GM21423 (cell line): Measurements from ENCODE around the gene LIX1.

Source experiments
- ATAC-seq: cut with Tn5 transposase; IDR thresholded peaks from one replicate; pipeline ENCODE4 v1.9.1; 2021; ENCODE audit warnings: mild to moderate bottlenecking, moderate library complexity; ENCODE audit not compliant: unreplicated experiment

Gene LIX1

DNA sequence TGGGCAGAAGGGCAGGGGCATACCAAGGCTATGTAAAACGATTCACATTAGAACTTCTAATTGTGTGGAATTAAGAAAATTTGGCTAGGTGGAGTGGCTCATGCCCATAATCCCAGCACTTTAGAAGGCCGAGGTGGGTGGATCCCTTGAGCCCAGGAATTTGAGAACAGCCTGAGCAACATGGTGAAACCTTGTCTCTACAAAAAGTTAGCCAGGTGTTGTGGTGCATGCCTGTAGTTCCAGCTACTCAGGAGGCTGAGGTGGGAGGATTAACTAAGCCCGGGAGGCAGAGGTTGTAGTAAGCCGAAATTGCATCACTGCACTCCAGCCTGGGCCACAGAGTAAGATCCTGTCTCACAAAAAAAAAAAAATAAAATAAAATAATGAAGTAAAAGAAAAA is 65.2 kb downstream of the LIX1 start:
- ATAC-seq, result no peak

DNA sequence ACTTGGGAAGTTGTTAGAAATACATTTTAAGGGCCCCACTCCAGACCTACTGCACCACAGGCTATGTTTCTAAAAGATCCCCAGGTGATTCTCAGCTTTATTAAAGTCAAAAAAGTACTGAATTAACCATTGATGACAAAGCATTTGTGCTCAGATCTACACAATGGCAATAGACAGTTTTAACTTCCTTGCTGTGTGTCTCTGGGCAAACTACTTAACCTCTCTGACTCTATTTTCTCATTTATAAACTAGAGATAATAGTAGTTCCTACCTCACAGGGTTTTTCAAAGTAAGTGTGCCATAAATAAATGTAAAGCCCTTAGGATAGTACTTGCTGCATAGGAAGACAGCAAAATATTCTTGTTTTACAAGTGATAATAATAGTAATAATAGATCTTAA is 66.3 kb downstream of the LIX1 start:
- no peak for ATAC-seq

DNA sequence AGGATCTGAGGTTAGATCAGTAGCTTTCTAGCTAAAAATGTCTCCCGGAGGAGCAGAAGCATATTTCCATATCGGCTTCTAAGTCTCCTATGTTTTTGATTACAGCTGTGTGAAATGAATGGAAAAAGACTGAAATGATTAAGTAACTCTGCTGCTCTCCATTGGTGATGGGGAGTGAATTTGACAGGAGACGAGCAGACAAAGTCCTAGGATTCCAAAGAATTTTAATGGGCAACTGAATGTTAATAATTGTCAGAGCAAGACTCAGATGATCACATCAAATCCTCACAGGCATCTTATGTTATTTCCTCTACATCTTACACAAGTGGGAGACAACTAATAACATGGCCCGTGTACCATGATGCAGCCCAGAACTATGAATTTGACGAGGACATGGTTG is 66.8 kb downstream of the LIX1 start:
- no peak for ATAC-seq

DNA sequence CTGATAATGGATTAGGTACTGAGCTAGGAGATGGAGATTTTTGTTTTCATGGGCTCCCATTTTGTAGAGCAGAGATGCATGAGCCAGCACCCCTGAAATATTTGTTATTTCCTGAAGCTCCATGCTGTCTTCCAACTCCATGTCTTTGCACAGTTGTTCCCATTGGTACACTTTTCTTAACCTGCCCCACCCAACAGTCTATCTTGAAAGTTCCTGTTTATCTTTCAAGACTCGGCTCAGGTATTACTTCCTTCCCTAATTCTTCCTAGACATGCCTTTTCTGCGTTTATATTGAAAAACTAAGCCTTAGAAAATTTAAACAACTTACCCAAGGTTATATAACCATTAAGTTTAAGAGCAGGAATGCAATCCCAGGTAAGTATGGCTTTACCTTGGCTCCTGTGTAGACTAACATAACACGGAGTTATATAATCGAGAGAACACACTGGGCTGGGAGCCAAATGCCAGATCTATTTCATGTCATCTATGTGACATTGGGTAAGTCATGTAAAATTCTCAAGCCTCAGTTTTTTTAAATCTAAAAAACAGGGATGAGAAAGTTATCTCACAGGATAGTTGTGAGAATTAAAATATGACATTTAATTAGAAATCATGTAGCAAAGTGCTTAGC is 67.4 kb downstream of the LIX1 start:
- no peak for ATAC-seq

DNA sequence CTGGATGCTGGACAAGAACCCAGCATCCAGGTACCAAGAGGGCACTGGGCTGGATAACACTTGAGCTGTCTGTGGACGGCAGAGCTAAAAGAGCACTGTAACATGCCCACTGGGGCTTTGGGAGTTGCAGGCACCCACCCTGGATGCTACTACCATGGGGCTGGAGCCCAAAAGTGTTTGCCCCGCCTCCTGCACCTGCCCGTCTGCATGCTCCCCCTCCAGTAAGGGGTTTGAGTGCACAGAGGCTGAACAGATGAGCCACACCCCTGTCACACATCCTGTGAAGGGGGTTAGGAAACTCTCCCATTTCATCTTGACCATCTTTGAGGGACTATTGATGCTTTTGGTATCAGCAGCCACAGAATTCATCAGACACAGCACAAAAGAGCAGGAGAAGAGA is 69.0 kb downstream of the LIX1 start:
- no peak for ATAC-seq

DNA sequence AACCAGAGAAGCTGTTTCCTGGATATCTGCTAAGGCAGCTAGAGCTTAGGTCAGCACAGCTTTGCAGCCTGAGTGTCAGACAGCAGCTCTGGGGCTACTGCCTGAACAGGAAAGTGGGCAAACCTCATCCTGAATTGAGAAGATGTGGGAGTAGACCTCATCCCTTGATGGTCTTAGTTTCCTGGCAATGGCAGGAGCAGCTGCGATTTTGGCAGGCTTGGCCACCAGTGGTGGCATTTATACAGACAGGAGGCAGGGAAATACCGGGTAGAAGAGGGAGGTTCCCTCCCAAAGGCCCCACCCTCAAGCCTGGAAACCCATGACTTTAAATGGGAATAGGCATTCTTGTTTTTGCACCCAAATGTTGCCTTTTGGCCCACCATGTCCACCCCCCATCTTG is 69.7 kb downstream of the LIX1 start:
- ATAC-seq, result no peak

DNA sequence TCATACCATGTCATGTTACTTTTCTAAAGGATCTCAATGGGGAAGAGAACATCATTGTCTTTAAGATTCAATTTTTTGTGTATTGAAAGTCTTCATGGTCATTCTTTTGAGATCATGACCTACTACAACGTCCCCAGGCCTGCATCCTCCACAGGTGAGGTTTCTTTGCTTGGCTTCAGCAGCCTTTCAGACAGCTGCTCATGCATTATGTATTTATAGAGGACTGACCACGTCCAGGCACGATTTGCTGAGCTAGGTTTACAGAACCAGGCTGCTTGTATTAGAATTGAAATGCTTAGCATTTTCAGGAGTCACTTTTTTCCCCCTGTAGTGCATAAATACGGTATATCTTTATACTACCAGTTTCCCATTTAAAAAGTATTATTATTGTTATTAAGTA is 70.4 kb downstream of the LIX1 start:
- no peak for ATAC-seq

DNA sequence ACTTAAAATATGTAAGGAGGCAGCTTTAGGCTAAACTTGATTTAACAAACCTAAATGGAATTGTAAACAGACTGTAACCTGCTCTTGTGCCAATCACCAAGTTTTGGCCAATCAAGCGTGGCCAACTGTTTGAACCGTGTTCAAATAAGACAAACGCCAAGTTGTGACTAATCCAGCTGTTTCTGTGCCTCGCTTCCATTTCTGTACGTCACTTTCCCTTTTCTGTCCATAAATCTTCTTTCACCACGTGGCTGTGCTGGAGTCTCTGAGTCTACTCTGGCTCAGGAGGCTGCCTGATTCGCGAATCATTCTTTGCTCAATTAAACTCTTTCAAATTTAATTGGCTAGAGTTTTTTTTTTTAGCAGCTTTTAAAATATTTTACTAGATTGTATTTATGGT is 71.3 kb downstream of the LIX1 start:
- ATAC-seq, result no peak

DNA sequence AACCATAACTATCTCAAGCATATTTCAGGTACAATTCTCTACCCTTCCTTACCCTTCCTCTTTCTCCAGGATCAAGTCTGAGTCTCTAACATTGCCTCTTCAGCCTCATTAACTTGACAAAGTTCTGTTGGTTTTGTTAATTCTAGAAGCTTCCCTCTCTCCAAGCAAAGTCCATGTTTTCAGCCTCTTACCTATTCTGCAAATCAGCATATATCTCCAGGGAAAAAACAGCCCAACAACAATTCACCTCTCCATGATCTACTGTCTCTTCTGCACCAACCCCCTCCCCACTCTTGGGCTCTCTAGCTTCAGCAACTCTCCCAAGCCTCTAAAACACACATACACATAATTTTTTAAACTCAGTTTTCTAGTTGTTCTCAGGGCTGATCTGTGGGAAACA is 72.2 kb downstream of the LIX1 start:
- ATAC-seq, result no peak

DNA sequence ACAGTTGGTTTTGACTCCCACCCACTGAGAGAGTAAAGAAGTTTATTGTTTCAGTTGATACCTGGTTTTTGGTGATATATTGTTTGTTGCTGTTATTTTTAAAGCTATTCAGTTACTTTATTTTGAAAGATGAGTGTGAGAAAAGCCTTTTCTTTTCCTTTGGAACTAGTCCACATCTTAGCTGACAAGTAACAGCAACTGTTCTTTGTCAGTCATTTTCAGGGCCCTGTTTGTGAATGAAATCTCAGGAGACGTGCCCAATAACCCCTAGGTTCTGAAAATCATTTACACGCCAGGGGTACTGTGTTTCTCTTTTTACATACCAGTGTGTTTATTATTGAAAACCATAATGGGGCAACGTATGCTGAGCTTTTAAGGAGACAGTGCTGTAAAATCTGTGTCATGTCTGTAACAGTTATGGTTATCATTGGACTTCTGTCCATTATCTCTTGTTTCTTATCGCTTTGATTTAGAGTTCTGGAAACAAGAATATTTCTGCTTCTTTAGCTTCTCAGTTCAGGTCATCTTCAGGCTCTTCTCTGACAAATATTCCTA is 75.0 kb downstream of the LIX1 start:
- ATAC-seq, result no peak

DNA sequence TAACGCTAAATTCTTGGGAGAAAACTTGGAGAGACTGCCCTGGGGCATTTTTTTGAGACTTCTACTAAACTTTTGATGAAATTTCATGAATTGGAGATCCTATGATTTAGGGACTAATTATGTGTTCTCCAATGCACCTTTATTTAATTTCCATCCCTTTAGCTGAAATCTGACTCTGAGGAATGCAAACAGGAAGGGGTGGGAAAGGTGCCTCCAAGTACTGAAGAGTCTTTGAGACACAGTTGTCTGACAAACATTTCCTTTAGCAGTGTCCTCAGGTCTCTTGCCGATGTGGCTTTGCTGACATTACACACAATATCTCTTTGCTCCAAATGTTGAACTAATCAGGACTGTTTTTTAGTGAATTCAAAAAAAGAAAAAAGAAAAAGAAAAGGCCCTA is 76.9 kb downstream of the LIX1 start:
- no peak for ATAC-seq

DNA sequence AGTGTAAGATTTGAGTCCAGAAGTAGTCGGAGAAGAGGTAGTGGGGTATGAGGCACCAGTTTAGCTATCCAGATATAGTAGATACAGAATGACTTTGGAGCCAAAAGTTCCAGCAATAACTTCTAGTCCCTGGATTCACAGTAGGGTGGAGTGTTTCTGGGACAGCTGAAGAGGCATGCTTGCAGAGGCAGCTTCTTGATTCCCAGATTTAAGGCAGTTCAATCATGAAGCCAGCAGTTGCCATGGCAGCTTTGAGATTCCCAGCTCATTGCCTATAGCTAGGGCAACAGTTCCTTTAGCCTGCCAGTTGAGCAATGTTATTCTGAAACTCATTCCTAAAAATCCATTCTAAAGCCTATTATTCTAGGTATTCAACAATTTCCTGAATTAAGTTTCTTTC is 79.2 kb downstream of the LIX1 start:
- ATAC-seq, result no peak

DNA sequence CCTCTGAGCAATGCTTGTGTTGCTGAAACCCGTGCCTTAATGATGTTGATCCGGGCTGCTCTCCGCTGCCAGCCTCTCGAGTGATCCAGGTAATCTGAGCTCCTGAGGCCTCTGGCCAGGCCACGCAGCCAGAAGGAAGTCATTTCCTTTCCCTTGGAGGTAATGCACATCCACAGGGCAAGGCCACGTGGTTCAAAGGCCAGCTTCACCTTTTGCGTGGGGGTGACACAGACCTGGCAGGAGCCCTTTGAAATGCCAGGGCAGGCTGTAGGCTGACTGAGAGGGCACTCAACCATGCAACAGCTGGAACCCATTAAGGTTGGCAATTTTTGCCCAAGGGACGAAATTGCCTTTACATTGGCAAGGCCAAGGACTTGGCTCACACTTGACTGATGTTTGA is 80.4 kb downstream of the LIX1 start:
- ATAC-seq, result no peak

DNA sequence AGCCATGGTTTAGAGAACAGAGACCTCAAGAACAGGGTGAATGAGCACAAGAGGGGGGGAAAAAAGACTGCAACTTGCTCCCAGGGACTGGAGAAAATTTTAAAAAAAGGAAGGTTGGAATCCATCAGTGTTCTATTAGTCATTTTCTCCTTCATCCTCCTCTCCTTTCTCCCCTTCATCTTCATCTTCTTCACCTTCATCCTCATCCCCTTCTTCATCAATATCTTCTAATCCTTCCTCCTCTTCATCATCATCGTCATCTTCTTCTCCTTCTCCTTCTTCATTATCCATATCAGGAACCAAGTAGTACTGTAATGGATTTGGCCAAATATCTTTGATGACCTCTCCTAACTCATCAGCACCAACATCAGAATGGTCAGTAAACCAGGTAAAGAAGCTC is 86.1 kb downstream of the LIX1 start:
- no peak for ATAC-seq

DNA sequence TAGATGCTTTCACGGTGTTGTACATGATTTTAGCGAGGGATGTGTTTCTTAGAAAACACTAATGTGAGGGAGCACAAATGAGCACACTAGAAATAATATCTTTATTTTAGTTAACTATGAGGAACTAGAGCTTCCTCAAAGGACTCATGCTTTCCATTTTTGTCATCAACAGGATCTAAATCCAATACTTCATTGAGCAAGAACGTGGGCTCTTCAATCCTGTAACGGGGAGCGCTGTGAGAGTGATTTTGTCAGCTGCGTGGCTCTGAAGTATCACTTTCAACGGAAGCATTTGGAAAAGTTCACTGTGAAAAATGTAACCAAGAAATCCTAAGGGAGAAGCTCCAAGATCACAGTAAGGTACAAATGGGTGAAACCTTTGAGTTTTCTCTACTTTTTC is 93.2 kb downstream of the LIX1 start:
- no peak for ATAC-seq

DNA sequence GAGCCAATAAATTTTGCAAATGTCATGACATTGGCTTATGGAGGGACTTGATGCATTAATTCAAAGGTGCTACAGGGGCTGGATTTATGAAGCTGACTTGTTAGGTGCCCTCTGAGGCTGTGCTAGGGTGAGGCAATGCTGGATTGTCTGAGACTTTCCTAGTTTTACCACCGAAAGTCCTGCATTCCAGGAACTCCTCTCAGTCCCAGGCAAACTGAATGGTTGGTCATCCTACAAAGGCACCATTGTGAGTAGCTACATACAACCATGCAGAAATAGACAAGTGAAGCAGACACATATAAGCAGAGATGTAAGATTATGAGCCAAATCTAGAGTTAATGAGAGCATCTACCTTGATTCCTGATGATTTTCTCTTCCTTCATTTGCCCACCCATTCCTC is 95.3 kb downstream of the LIX1 start:
- no peak for ATAC-seq

DNA sequence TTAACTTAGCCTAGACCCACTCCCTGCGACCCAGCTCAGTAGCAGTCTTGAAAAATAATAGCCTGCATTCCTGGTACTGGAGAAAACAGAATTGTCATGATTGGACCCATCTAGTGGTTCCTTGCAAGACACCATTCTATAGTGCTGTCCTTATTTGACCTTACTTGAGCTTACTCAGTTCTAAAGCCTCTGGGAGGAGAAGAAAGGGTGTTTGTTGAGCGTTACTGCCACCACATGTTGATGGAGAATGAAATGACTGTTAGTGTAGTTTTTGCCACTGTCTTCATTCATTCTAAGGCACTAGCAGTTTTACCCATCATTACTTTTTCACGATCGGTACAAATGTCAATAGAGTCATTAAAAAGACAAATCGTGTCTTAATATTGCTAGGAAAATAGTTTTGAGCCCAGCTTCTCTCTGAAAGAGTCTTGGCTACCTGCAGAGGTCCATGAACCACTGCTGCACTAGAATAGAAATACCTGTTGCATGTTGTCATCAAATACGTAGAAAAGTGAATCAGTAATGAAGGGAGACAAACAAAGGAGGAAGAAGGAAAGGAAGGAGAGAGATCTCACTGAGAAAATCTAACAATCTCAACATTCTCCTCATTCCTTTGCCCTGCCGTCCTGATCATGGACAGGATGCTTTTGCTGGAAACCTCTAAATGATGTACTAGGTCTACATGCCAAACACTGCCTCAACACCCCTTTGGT is 96.0 kb downstream of the LIX1 start:
- no peak for ATAC-seq

DNA sequence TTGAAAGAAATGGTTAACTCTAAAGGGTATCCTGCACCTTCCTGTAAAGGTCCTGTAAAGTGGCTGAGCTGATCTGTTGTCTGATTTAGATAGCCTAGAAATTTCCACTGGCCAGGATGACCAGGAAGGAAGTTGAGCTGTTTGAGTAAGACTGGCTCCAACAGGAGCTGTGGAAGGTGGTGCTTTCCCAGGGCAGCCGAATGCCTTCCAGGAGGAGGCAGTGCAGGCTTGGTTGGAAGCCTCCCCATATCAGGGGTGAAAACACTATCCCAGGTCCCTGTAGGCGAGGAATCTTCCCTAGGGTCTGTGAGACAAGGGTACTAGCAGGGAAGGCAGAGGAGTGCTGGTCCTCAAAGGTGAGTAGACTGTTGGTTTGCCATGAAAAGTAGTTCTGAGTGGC is 98.4 kb downstream of the LIX1 start:
- ATAC-seq, result no peak

DNA sequence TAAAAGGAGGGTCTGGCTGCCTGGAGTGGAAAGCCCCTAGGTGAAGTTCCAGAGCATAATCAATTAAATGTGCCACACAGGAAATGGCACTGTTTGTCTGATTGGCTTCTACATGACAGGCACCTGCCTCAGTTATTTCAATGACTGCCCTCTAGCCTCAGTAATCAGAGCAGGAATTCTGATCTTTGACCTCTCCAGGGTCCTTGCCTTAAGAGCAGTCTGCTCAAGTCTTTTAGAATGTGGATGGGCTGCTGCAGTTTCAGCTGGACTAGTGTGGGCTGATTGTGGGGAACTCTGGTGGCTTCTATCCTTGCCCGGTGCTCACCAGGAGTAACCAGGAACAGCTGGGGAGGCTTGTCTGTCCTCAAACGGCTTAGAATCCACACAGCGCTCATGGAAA is 98.9 kb downstream of the LIX1 start:
- no peak for ATAC-seq

DNA sequence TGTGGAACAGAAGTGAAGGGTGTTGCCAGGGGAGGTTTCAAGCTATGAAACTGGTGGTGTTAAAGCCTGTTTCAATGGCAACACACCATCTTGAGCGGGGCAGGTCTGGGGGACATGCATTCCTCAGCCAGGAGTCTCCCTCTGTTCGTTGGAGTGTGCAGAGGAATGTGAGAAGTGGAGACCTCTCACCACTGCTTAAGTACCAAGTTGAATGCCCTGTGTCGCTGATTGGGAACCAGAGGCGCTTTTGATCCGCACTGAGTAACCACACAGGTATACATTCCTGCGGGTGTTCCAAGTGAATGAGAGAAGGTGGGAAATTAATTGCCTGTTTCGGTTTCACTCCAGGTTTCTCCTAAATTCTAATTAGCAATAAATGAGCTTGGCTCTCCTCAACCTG is 99.4 kb downstream of the LIX1 start:
- no peak for ATAC-seq
